ENCODE results near the gene ZRANB2. TPM values are rescaled to one million over a fixed set of nuclear protein-coding genes. Genes with fewer than 3 reads are reported as not detected.

The ZRANB2 gene
- total and polyA plus RNA-seq, 2 of the 4 experiments (the other 2 are of a cell fraction): 23.7 to 67.2 TPM

- H3K4me1 ChIP-seq (ENCODE audit: control insufficient read depth, insufficient read depth, low read length): peaks cover 6% of the 10 kb centered on the region
- H3K4me3 ChIP-seq (ENCODE audit: insufficient read depth, low read depth, low read length): no peak overlapping the region
- peaks cover 0 to 1% of the 10 kb centered on the region in 2 experiments; a peak in 1 of 4 replicates for H3K79me1 ChIP-seq (ENCODE audit: low read depth in 1 of 2, low read length in 2 of 2)
- in situ Hi-C loops (cut with MboI; ENCODE audit: low sequenced_read_pairs): loop anchor here (25.0 kb wide), 2 partner anchors 954 to 1179 kb away; no protein-coding TSS in a partner anchor
- no peak overlapping the region for H4K91ac ChIP-seq (ENCODE audit: insufficient read depth, low read depth, low read length)
- no TSS peak for BruUV-seq (replicated peaks)
- H3K56ac ChIP-seq (ENCODE audit: extremely low read depth, insufficient read depth, low read length): no peak overlapping the region
- POLR2A ChIA-PET (ENCODE audit: unreplicated experiment): no interaction called here
- WGBS, 2 experiments (ENCODE audit: extremely low coverage in 2 of 2, insufficient read length in 1 of 2): no CpG with 5 or more reads among the region's 2 CpGs
- intact Hi-C loops (cut with micrococcal nuclease): no loop called here
- H3K9me3 ChIP-seq (ENCODE audit: control insufficient read depth, insufficient read depth, low read length): no peaks in the 10 kb centered on the region
- H2BK120ac ChIP-seq (ENCODE audit: low read depth, low read length): peak overlapping the region; percentile 6; the same call in 1 of the 2 replicates
- peak overlapping the region; percentile 60; the same call in 1 of the 2 replicates for H4K5ac ChIP-seq (ENCODE audit: low read depth, low read length)
- peaks cover 3% of the 10 kb centered on the region for H3K9me1 ChIP-seq (ENCODE audit: insufficient read depth, low read length)
- CTCF ChIA-PET: no interaction called here
- no peak for ATAC-seq (ENCODE audit: low read depth)
- H3K27me3 ChIP-seq (ENCODE audit: control insufficient read depth, insufficient read depth, low read length): no peaks in the 10 kb centered on the region
- dilution Hi-C loops (cut with HindIII; ENCODE audit: low sequenced_read_pairs, unreplicated experiment): no loop called here
- TF ChIP-seq ELK1 (IDR thresholded peaks at IDR 0.05; ENCODE audit: borderline replicate concordance, low read depth, low read length) (no peak), RAD21 (IDR thresholded peaks at IDR 0.05; ENCODE audit: low read length) (no peak), BHLHE40 (IDR thresholded peaks at IDR 0.05; ENCODE audit: low read depth, low read length) (no peak), USF2 (IDR thresholded peaks at IDR 0.05; ENCODE audit: low read depth, low read length) (no peak), RFX5 (IDR thresholded peaks at IDR 0.05; ENCODE audit: low read depth, low read length) (no peak), MXI1 (IDR thresholded peaks at IDR 0.05; ENCODE audit: borderline replicate concordance, low read depth, low read length) (no peak), SMC3 (IDR thresholded peaks at IDR 0.05; ENCODE audit: low read depth, low read length) (no peak), CEBPB (IDR thresholded peaks at IDR 0.05; ENCODE audit: low read depth, low read length) (no peak), NFE2L2 (IDR thresholded peaks at IDR 0.05; ENCODE audit: low read depth, low read length) (no peak), MAZ (IDR thresholded peaks at IDR 0.05; ENCODE audit: borderline replicate concordance, low read depth, low read length) (no peak), CHD1 (IDR thresholded peaks at IDR 0.05; ENCODE audit: low read depth, low read length) (no peak), MAFK (IDR thresholded peaks at IDR 0.05; ENCODE audit: low read depth, low read length) (no peak)
- TF ChIP-seq, protein P1, sequence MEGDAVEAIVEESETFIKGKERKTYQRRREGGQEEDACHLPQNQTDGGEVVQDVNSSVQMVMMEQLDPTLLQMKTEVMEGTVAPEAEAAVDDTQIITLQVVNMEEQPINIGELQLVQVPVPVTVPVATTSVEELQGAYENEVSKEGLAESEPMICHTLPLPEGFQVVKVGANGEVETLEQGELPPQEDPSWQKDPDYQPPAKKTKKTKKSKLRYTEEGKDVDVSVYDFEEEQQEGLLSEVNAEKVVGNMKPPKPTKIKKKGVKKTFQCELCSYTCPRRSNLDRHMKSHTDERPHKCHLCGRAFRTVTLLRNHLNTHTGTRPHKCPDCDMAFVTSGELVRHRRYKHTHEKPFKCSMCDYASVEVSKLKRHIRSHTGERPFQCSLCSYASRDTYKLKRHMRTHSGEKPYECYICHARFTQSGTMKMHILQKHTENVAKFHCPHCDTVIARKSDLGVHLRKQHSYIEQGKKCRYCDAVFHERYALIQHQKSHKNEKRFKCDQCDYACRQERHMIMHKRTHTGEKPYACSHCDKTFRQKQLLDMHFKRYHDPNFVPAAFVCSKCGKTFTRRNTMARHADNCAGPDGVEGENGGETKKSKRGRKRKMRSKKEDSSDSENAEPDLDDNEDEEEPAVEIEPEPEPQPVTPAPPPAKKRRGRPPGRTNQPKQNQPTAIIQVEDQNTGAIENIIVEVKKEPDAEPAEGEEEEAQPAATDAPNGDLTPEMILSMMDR (conservative IDR thresholded peaks at IDR 0.05; ENCODE audit: low read depth, low read length): no peak
- H2AK5ac ChIP-seq (ENCODE audit: low read depth, low read length): no peak overlapping the region
- DNase-seq: no peak
- no peak overlapping the region for H3K23ac ChIP-seq (ENCODE audit: low read depth, low read length)
- peak overlapping the region; percentile 29 for H2BK5ac ChIP-seq (ENCODE audit: low read depth, low read length, poor library complexity, severe bottlenecking)
- H3K4me2 ChIP-seq (ENCODE audit: low read depth, low read length): no peak overlapping the region
- no peak overlapping the region for H2AK9ac ChIP-seq (replicated peaks; ENCODE audit: low read depth, low read length, poor library complexity)
- peaks cover 8% of the 10 kb centered on the region; the same call in 1 of the 2 replicates for H4K20me1 ChIP-seq (ENCODE audit: insufficient read depth, low read length)
- H3K18ac ChIP-seq (ENCODE audit: low read depth, low read length): peak overlapping the region; percentile 52; the same call in 1 of the 2 replicates
- no peak overlapping the region for H2AFZ ChIP-seq (replicated peaks; ENCODE audit: low read length, poor library complexity)
- no peak overlapping the region for H2BK15ac ChIP-seq (ENCODE audit: low read depth, low read length)
- no peak overlapping the region for H3K4ac ChIP-seq (ENCODE audit: low read depth, low read length)
- no peaks in the 10 kb centered on the region for H3K36me3 ChIP-seq (ENCODE audit: control insufficient read depth, insufficient read depth, low read length)
- no peak overlapping the region for H3K9ac ChIP-seq (ENCODE audit: low read depth, low read length)
- no peak overlapping the region for H3K27ac ChIP-seq (ENCODE audit: insufficient read depth, low read length)
- no peak overlapping the region for H3K14ac ChIP-seq (replicated peaks; ENCODE audit: low read depth, low read length)
- 0 out of 2 replicates have a peak overlapping the region, but pooled peaks have one; percentile 14 for H2BK20ac ChIP-seq (ENCODE audit: low read depth, low read length)
- 0 out of 4 replicates have a peak overlapping the region, but pooled peaks of 1 of the 2 experiments have one; percentile 34 for H4K8ac ChIP-seq (ENCODE audit: low read depth in 2 of 2, low read length in 2 of 2)
These were observed 2.4 kb upstream of the ZRANB2 start for GRCh38 chr1:71083271-71083670.
